BLaER1 treated with 17β-estradiol and CSF1 and Interleukin-3, amounts not matched to agents 10 nM and 100 nM (cell line): ENCODE results near the gene RSPO1.

Experiments
- H3K27ac ChIP-seq, 11 experiments: shearing (Covaris generic); formaldehyde crosslinking; 2 replicates each; pipeline ENCODE4 v1.8.1; 2022
- H3K27me3 ChIP-seq, 11 experiments: shearing (Covaris generic); formaldehyde crosslinking; 2 replicates each; pipeline ENCODE4 v1.8.1; 2022
- H3K36me3 ChIP-seq, 11 experiments: shearing (Covaris generic); formaldehyde crosslinking; 2 replicates each; pipeline ENCODE4 v1.8.1; 2022
- H3K4me1 ChIP-seq, 10 experiments: shearing (Covaris generic); formaldehyde crosslinking; 2 replicates each; pipeline ENCODE4 v1.8.1; 2022
- H3K4me2 ChIP-seq, 11 experiments: shearing (Covaris generic); formaldehyde crosslinking; 2 replicates each; pipeline ENCODE4 v1.8.1; 2022
- H3K4me3 ChIP-seq, 10 experiments: shearing (Covaris generic); formaldehyde crosslinking; 2 replicates each; pipeline ENCODE4 v1.8.1; 2022
- H3K9ac ChIP-seq, 11 experiments: shearing (Covaris generic); formaldehyde crosslinking; 2 replicates each; pipeline ENCODE4 v1.8.1; 2022
- H3K9me3 ChIP-seq, 11 experiments: shearing (Covaris generic); formaldehyde crosslinking; replicated peaks in 1 of 11; 2 replicates each; pipeline ENCODE4 v1.8.1; 2022
- H4K20me1 ChIP-seq, 11 experiments: shearing (Covaris generic); formaldehyde crosslinking; 2 replicates each; pipeline ENCODE4 v1.8.1; 2022
- Cebpa-rat ChIP-seq, 11 experiments: shearing (Covaris generic); IDR thresholded peaks; 2 replicates each; pipeline ENCODE4 v1.8.1; 2022

The RSPO1 gene

DNA sequence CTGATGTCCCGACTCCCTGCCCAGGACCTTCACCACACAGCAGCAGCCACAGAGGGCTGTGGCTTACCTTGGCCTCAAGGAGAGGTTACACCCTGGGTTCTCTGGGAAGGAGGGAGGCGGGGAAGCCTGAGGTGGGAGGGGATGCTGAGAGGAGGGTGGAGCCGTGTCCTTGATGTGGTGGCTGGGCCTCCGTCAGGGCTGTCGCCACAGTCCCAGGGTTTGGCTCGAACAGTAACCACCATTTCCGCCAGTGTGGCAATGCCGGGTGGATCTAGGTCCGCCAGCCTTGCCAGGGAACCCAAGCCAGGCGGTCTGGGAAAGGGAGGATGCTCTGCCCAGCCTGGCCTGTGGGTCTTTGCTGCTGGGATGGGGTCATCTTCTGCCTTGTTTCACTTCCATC lies 39.2 kb upstream of the RSPO1 start:
- Histone ChIP-seq H4K20me1 (no peaks in the 10 kb centered on the region), H3K4me2 (peak overlapping the region; percentile 67 to 96 (median 83))

DNA sequence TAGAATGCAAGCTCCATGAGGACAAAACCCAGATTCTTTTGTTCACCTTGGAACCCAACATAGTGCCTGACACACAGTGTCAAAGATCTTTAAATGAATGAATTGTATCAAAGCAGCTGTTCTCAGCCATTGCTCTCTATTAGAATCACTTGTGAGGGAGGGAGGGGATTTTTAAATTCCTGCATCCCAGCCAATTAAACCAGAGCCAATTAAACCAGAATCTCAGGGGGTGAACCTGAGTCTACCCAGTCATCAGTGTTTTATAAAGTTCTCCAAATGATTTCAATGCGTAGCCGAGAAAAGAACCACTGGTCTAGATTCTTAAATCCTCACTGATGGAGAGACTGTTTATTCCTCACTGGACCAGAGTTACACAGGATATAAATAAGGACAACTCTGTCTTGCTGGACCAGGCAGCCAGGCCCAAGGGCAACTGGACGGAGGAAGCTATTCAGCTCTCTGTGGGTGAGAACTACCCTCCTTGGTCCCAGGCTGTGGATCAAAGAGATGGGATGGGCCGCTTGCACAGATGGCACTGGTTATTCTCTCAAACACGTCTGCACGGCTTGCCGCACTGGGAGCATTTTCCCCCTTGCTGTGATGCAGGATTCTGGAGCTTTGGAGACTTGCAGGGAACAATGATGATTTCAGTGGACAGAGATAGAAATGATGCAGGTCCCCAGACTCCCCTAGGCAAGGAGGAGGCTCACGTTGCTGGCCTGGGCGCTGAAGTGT lies 37.6 kb upstream of the RSPO1 start:
- Histone ChIP-seq H4K20me1 (no peaks in the 10 kb centered on the region), H3K27ac (peak overlapping the region in 2 of 11 experiments; percentile 72 to 83; a peak in 3 of 22 replicates), H3K9ac (no peak overlapping the region), H3K4me3 (no peak overlapping the region), H3K27me3 (peaks cover 0 to 11% (median 0%) of the 10 kb centered on the region in 11 experiments; a peak in 4 of 22 replicates), H3K9me3 (no peaks in the 10 kb centered on the region), H3K36me3 (no peaks in the 10 kb centered on the region), H3K4me1 (peaks cover 40 to 50% (median 49%) of the 10 kb centered on the region in 10 experiments), H3K4me2 (peak overlapping the region in 4 of 11 experiments; percentile 85 to 96 (median 90); a peak in 6 of 22 replicates)
- no peak for TF ChIP-seq Cebpa-rat (IDR thresholded peaks at IDR 0.05)

More for the DNA sequence above, 39.2 kb upstream of the RSPO1 start:
- peaks cover 0 to 11% (median 0%) of the 10 kb centered on the region in 11 experiments; a peak in 4 of 22 replicates for H3K27me3 ChIP-seq
- H3K9me3 ChIP-seq, result no peaks in the 10 kb centered on the region
- H3K4me1 ChIP-seq, result peaks cover 43 to 64% (median 56%) of the 10 kb centered on the region in 10 experiments
- TF ChIP-seq Cebpa-rat (IDR thresholded peaks at IDR 0.05), result peak in 9 of 11 experiments; percentile 59 to 92 (median 83); a peak in 16 of 22 replicates
- H3K27ac ChIP-seq, result peak overlapping the region in 9 of 11 experiments; percentile 69 to 84 (median 72); a peak in 18 of 22 replicates
- peak overlapping the region in 9 of 11 experiments; percentile 15 to 74 (median 49); a peak in 12 of 22 replicates for H3K9ac ChIP-seq
- H3K36me3 ChIP-seq, result no peaks in the 10 kb centered on the region
- peak overlapping the region in 2 of 10 experiments; percentile 26 to 35; a peak in 4 of 20 replicates for H3K4me3 ChIP-seq

DNA sequence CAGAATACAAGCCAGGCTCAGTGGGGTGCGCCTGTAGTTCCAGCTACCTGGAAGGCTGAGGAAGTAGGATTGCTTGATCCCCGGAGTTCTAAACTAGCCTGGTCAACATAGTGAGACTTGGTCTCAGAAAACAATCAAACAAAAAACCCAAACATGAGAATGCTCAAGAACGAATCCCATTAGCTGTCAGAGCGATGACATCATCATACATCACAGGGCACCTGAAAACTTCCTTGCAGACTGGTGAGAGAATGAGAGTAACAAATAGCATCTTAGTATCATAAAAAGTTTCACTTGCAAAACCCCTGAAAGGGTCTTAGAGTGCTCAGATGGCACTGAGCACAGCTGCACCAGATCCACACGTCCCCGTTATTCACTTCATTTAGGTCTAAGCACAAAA lies 36.6 kb upstream of the RSPO1 start:
- Histone ChIP-seq H3K27me3 (peaks cover 0 to 11% (median 0%) of the 10 kb centered on the region in 11 experiments; a peak in 3 of 22 replicates), H3K9me3 (no peaks in the 10 kb centered on the region), H3K27ac (no peak overlapping the region), H3K4me3 (no peak overlapping the region), H4K20me1 (no peaks in the 10 kb centered on the region), H3K36me3 (no peaks in the 10 kb centered on the region), H3K4me1 (peaks cover 29 to 40% (median 38%) of the 10 kb centered on the region in 10 experiments), H3K4me2 (no peak overlapping the region), H3K9ac (no peak overlapping the region)
- no peak for TF ChIP-seq Cebpa-rat (IDR thresholded peaks at IDR 0.05)

DNA sequence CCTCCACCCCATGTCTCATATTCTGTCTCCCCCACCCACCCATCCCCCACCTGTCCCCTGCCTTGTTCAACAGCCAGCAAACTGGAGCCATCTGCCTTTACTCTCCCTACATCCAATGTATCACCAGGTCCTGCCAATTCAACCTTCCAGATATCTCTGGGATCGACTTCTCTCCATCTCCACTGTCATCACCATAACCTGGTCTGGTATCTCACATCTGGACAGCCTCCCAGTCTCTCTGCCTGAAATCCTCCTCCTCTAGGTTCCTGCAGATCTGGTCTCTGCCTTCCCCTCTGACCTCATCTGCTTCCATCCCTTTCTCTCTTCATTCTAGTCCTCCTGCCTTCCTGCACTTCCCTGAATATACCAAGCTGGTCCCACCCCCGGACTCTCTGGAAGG lies 35.4 kb upstream of the RSPO1 start:
- peaks cover 18 to 29% (median 27%) of the 10 kb centered on the region in 10 experiments for H3K4me1 ChIP-seq
- no peaks in the 10 kb centered on the region for H3K9me3 ChIP-seq
- peaks cover 0 to 4% (median 0%) of the 10 kb centered on the region in 11 experiments; a peak in 2 of 22 replicates for H3K27me3 ChIP-seq
- H3K9ac ChIP-seq, result no peak overlapping the region
- no peaks in the 10 kb centered on the region for H3K36me3 ChIP-seq
- H3K4me3 ChIP-seq, result no peak overlapping the region
- no peak overlapping the region for H3K27ac ChIP-seq
- H4K20me1 ChIP-seq, result no peaks in the 10 kb centered on the region
- peak overlapping the region in 2 of 11 experiments; percentile 0 to 15; a peak in 1 of 22 replicates for H3K4me2 ChIP-seq
- TF ChIP-seq Cebpa-rat (IDR thresholded peaks at IDR 0.05), result no peak

DNA sequence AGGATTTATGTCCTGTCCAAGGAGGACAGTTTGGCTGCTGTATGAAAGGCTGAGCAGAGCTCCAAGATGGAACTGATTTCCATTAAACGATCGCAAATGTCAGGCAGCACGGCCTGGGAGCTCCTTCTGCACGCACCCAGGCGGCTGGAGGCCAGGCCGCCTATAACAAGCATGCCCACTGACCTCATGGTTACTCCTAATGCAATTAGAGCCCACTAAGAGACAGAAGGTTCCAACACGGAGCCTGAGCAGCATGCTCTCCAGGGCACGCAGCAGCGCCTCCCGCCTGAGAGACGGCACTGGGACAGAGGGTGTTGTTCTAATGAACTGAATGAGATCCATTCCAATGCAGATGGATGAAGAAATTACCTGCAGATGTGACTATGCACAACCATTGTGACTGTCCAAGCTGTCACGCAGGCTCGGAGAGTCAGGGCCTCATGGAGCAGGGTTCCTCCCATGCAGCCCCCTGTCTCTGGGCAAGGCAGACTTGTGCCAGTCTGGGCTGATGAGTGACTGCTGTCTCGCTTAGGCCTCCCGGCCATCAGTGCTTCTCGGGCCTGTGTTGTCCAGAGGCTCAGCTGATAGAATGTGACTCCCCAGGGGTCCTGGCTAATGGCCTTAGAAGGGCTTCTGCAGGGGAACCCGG lies 32.5 kb upstream of the RSPO1 start:
- no peaks in the 10 kb centered on the region for H4K20me1 ChIP-seq
- no peak overlapping the region for H3K4me3 ChIP-seq
- H3K4me1 ChIP-seq, result peaks cover 8 to 17% (median 15%) of the 10 kb centered on the region in 10 experiments; a peak in 17 of 20 replicates
- no peaks in the 10 kb centered on the region for H3K36me3 ChIP-seq
- no peak overlapping the region for H3K4me2 ChIP-seq
- no peaks in the 10 kb centered on the region for H3K27me3 ChIP-seq
- H3K27ac ChIP-seq, result no peak overlapping the region
- TF ChIP-seq Cebpa-rat (IDR thresholded peaks at IDR 0.05), result no peak
- no peaks in the 10 kb centered on the region for H3K9me3 ChIP-seq
- no peak overlapping the region for H3K9ac ChIP-seq

DNA sequence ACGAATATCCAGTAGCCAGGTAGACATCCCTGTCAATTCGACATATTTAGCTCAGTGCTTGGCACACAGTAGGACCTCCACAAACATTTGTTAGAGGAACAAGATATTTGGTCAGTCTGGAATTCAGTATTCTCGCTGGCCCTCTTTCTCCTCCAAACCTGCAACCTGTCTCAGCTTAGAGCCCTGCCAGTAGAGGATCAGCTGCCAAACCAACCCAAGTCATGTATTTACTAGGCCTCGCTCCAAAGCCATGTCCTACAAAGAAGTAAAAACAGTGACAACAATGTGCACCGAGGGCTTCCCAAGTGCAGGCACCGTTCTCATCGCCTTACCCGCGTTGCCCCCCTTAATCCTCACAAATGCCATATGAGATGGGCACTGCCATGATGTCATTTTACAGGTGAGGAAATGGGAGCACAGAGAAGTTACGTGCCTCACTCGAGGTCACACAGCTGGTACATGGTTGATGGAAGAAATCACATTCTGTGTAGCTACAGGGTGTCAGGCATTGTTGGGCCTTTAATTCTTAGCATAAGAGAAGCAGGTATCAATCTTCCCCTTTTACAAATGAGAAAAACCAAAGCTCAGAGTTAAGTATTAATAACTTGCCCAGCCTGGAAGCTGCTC lies 31.7 kb upstream of the RSPO1 start:
- Histone ChIP-seq H3K9me3 (no peaks in the 10 kb centered on the region), H3K27me3 (no peaks in the 10 kb centered on the region), H4K20me1 (no peaks in the 10 kb centered on the region), H3K4me3 (no peak overlapping the region), H3K27ac (no peak overlapping the region), H3K36me3 (no peaks in the 10 kb centered on the region), H3K4me1 (peaks cover 8 to 25% (median 22%) of the 10 kb centered on the region in 10 experiments; a peak in 17 of 20 replicates), H3K4me2 (no peak overlapping the region), H3K9ac (no peak overlapping the region)
- TF ChIP-seq Cebpa-rat (IDR thresholded peaks at IDR 0.05), result no peak

DNA sequence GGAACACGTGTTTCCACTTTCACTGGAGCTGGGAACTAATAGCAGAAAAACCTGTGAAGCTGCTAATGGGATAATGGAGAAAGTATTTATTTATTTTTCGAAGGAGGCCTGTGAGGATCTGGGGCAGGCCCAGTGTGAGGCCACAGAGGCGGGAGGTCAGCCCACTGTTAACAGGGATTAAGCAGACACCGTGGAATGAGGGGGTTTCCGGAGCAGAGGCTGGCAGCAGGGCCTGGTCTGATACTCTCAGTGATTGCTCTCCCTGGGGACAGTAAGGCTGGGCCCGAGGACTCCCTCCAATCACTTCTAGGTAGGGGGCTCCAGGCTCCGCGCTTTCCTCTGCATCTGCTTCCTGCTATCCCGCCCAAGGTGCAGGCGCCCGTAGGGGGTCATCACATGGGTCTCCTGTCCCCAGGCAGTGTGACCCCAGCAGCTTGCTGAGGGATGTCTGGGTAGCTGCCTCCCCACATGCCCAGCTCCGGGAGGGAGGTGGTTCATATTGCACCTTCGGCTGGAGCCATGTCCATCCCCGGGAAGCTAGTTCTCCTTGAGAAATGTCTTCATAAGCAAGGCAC lies 28.8 kb upstream of the RSPO1 start:
- Histone ChIP-seq H3K27ac (peak overlapping the region in 1 of 11 experiments; percentile 8; a peak in 1 of 22 replicates), H4K20me1 (no peaks in the 10 kb centered on the region), H3K9ac (peak overlapping the region in 2 of 11 experiments; percentile 3 to 13; a peak in 2 of 22 replicates), H3K4me2 (peak overlapping the region in 7 of 11 experiments; percentile 1 to 60 (median 25); a peak in 11 of 22 replicates), H3K9me3 (no peaks in the 10 kb centered on the region), H3K36me3 (no peaks in the 10 kb centered on the region), H3K27me3 (no peaks in the 10 kb centered on the region), H3K4me1 (peaks cover 0 to 25% (median 22%) of the 10 kb centered on the region in 10 experiments; a peak in 16 of 20 replicates), H3K4me3 (no peak overlapping the region)
- TF ChIP-seq Cebpa-rat (IDR thresholded peaks at IDR 0.05), result no peak

DNA sequence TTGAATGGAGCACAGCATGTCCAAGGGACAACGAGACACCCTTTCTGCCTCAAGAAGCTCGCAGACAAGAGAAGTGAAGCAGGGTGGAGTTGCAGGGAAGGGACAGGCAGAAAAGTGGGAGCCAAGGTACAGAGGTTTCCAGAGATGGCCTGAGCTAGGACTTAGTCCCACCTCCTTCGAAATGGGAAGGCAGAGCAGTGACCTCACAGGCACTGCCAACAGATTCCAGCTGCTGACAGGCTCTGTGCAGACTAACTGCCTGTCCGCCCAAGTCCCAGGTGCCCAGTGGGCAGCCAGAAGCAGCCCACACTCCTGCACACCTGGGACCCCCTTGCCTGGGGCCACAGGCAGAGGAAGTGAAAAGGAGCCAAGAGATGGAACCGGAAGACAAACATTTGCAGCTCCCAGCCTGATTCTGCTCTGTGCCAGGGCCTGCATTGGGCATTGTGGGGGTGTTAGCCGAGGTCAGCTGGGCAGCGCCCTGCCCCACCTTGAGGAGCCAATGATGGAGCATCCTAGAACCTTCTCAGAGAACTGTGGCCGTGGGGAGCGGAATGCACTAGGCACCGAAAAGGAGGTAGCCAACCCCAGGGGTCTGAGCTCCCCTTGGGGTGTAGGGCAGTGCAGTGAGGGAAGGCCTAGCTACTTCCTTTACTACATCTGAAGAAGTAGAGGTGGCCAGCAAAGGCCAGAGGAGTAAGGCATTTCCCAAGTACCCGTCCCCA lies 27.5 kb upstream of the RSPO1 start:
- H4K20me1 ChIP-seq, result no peaks in the 10 kb centered on the region
- peak overlapping the region in 9 of 11 experiments; percentile 24 to 63 (median 54); a peak in 17 of 22 replicates for H3K4me2 ChIP-seq
- no peak overlapping the region; a peak in 1 of 22 replicates for H3K9ac ChIP-seq
- H3K4me3 ChIP-seq, result no peak overlapping the region
- no peaks in the 10 kb centered on the region for H3K27me3 ChIP-seq
- 0 out of 22 replicates have a peak overlapping the region, but pooled peaks of 1 of the 11 experiments have one; percentile 7 for H3K27ac ChIP-seq
- peaks cover 0 to 26% (median 23%) of the 10 kb centered on the region in 10 experiments; a peak in 17 of 20 replicates for H3K4me1 ChIP-seq
- no peaks in the 10 kb centered on the region for H3K36me3 ChIP-seq
- no peak for TF ChIP-seq Cebpa-rat (IDR thresholded peaks at IDR 0.05)
- H3K9me3 ChIP-seq, result no peaks in the 10 kb centered on the region
